ENCODE measurements around the gene ADAMTS7. TPM values are rescaled to one million over a fixed set of nuclear protein-coding genes. Genes with fewer than 3 reads are reported as not detected.
"Not testable (repeated sequence)": the region's sequence is repeated elsewhere in the genome, so short reads cannot be mapped to it uniquely, and the experiment has no call there.

ADAMTS7 gene
- 10 to 100 TPM; 21.6 to 35.1 (median 23.4) TPM for polyA plus RNA-seq (ENCODE audit: insufficient read length in 4 of 4)

GRCh38 chr15:78811124-78811824 is at the start of gene ADAMTS7:
TSS of gene ADAMTS7 (minus strand) at chr15:78811464. CDS start at chr15:78811220, 244 bp downstream.
- DNase-seq (ENCODE audit: low read depth in 4 of 4, low spot score in 3 of 4), result peak in 3 of 4 donors; percentile 36 to 43 (median 43)

- DNase-seq (ENCODE audit: low read depth in 4 of 4, low spot score in 3 of 4), result peak; percentile 63 to 74 (median 68)
Observed at GRCh38 chr15:78859971-78860719, 48.9 kb upstream of the ADAMTS7 start.

GRCh38 chr15:78855746-78856145 is 44.5 kb upstream of the ADAMTS7 start:
- DNase-seq (ENCODE audit: low read depth in 4 of 4, low spot score in 3 of 4), result no peak

- DNase-seq (ENCODE audit: low read depth in 4 of 4, low spot score in 3 of 4), result no peak
Observed at GRCh38 chr15:78854833-78855372, 43.6 kb upstream of the ADAMTS7 start.

- DNase-seq (ENCODE audit: low read depth in 4 of 4, low spot score in 3 of 4), result no peak
Observed at GRCh38 chr15:78853500-78853899, 42.2 kb upstream of the ADAMTS7 start.

- DNase-seq (ENCODE audit: low read depth in 4 of 4, low spot score in 3 of 4), result no peak
Observed at GRCh38 chr15:78850941-78851755, 39.9 kb upstream of the ADAMTS7 start.

GRCh38 chr15:78850352-78850751 is 39.1 kb upstream of the ADAMTS7 start:
- DNase-seq (ENCODE audit: low read depth in 4 of 4, low spot score in 3 of 4), result no peak

- not testable (repeated sequence) for DNase-seq (ENCODE audit: low read depth in 4 of 4, low spot score in 3 of 4)
Observed at GRCh38 chr15:78847387-78847906, 36.2 kb upstream of the ADAMTS7 start.

- not testable (repeated sequence) for DNase-seq (ENCODE audit: low read depth in 4 of 4, low spot score in 3 of 4)
Observed at GRCh38 chr15:78846906-78847305, 35.6 kb upstream of the ADAMTS7 start.

GRCh38 chr15:78842519-78842918 is 31.3 kb upstream of the ADAMTS7 start:
- no peak for DNase-seq (ENCODE audit: low read depth in 4 of 4, low spot score in 3 of 4)

GRCh38 chr15:78841891-78842290 is 30.6 kb upstream of the ADAMTS7 start:
- DNase-seq (ENCODE audit: low read depth in 4 of 4, low spot score in 3 of 4), result no peak

GRCh38 chr15:78841376-78841706 is 30.1 kb upstream of the ADAMTS7 start:
- no peak for DNase-seq (ENCODE audit: low read depth in 4 of 4, low spot score in 3 of 4)

- DNase-seq (ENCODE audit: low read depth in 4 of 4, low spot score in 3 of 4), result no peak
Observed at GRCh38 chr15:78840661-78841375, 29.6 kb upstream of the ADAMTS7 start.

- DNase-seq (ENCODE audit: low read depth in 4 of 4, low spot score in 3 of 4), result not testable (repeated sequence)
Observed at GRCh38 chr15:78839151-78839550, 27.9 kb upstream of the ADAMTS7 start.

- DNase-seq (ENCODE audit: low read depth in 4 of 4, low spot score in 3 of 4), result no peak
Observed at GRCh38 chr15:78838489-78838888, 27.2 kb upstream of the ADAMTS7 start.

GRCh38 chr15:78837543-78837942 is 26.3 kb upstream of the ADAMTS7 start:
- no peak for DNase-seq (ENCODE audit: low read depth in 4 of 4, low spot score in 3 of 4)

- DNase-seq (ENCODE audit: low read depth in 4 of 4, low spot score in 3 of 4), result no peak
Observed at GRCh38 chr15:78837131-78837530, 25.9 kb upstream of the ADAMTS7 start.

- DNase-seq (ENCODE audit: low read depth in 4 of 4, low spot score in 3 of 4), result no peak
Observed at GRCh38 chr15:78836333-78836732, 25.1 kb upstream of the ADAMTS7 start.

- DNase-seq (ENCODE audit: low read depth in 4 of 4, low spot score in 3 of 4), result no peak
Observed at GRCh38 chr15:78831229-78832207, 20.3 kb upstream of the ADAMTS7 start.

Data from right renal pelvis (tissue), 4 donors.